T-helper 9 cell (primary cell): ENCODE measurements around the gene CTSL.

Experiments
- DNase-seq: peaks from one replicate; pipeline ENCODE4 v3.0.0-alpha.2; 2020
- total RNA-seq, 2 donors: gene quantifications; one replicate each; lab custom pipeline; 2026; lab: John Stamatoyannopoulos, UW

CTSL gene
- 5.8 to 188 reads per million in 2 donors for total RNA-seq

DNA sequence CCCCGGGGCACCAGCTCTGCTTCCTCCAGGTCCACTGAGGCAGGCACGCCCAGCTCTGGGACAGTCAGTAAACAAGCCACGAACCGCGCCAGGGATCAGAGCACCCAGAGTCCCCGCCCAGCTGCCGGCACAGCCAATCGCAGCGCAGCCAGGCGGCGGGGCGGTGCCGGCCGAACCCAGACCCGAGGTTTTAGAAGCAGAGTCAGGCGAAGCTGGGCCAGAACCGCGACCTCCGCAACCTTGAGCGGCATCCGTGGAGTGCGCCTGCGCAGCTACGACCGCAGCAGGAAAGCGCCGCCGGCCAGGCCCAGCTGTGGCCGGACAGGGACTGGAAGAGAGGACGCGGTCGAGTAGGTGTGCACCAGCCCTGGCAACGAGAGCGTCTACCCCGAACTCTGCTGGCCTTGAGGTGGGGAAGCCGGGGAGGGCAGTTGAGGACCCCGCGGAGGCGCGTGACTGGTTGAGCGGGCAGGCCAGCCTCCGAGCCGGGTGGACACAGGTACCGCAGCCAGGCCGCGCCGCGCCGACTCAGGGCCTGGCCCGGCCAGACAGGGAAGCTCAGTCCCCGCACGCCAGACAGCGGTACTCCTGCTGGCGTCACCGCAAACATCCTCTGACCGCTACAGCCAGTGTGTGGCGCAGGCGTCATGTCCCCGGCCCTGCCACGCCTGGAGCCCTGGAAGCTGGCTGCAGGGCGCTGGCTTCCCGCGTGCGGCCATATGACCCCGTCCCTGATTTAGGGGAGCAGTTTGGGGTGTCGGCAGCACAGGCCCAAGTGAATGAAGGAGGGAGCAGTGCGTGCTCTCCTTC lies at the start of gene CTSL:
TSS of gene CTSL (plus strand) at position 220 of the 810 bp plus-strand sequence. CDS start 1,485 bp downstream, outside the sequence.
- DNase-seq: peak; percentile 21

DNA sequence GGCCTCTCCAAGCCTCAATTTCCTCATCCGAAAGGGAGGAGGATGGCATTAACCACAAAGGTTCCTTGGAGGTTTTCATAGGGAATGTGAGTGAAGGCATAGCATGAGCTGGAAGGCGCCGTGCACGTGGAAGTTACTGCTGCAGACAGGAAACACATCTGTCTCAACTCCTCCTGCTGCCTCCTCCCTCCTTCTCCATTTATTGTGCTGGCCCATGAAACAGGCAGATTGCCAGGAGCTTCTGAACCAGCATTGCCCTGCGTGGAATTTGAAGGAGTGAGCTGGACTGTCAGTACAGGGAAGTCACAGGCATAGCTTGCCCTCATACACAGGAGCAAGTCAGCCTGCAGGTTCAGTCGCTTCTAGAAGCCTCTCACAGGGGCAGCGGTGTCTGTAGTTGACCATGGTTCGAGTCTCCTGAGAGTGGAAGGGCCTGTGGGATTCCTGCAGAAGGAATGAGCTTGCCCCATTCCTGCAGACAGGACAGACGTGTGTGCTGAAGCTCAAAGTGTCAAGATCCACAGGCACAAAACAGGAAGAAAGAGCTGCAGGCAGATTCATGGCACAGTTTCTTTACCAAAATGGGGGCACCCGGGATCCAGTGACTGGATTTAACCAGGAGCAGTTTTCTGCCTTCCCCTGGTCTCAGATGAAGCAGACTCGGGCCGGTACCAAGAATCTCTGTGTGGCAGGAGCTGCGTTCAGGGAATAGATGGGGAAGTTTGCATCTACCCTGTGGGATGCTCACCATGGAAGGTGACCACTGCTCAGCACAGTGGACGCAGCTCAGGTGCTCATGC lies 48.7 kb upstream of the CTSL start:
- DNase-seq: no peak

DNA sequence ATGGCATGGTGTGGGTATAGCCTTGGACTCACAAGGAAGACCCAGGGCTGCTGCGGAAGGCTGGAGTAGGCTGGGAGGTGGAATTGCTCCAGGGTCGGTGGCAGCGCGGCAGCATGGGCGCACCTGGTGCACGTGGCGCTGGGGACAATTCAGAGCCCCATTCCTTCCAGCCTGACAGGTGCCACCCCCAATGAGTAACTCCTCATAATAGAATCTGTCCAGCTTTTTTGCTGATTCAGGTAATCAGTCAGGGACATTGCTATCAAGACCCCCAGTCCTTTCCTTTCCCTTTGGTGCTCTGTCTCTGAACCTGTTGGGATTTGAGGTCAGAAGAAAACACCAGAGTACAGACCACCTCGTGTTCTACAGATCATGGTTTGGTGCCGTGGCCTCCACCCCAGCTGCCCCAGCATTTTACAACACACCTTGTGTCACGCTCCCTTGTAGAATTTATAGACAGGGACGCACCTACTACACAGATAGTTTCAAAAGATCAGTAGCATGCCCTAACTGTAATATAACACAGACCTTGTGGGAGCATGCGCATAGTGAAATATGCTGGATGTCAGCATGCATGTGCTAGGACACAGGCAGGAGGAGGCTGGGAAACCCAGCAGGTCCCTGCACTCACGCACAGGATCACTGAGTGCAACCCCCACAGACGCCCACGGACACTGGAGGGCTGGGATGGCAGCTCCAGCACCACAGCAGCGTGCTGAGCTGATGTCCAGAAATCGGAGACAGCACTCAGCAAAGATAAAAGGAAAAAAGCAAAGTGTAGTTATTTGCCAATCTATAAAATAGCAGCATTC lies 47.9 kb upstream of the CTSL start:
- DNase-seq: no peak

DNA sequence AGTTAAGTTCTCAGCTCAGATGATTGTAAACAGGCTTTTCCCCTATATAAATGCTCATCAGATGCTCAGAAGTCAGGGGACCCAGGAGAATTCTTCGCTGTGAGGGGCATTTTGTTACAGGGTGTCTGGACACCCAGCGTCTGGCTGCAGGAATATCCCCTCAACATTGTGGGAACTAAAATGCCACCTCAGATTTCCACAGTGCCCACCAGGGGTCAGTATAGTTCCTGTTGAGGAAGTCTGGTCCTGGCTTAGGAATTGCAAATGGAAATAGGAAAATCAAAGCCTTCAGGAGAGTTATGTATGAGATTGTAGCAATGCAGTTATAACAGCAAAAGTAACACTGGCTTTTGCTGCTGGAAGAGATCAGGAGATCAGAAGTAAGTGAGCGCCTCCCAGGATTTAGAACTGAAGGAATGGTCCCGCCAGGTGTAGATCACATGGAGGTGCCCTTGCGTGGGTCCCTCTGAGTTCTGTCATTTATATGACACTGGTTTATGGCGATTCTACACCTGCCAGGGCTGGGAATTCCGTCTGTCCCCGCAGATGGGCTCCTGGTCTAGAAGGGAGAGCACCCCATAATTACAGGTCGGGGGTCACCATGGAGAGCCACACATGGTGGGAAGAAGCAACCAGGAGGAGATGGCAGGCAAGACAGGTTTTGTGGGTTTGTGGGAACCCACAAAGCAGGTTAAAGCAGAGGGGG lies 47.1 kb upstream of the CTSL start:
- peak; percentile 11 for DNase-seq

DNA sequence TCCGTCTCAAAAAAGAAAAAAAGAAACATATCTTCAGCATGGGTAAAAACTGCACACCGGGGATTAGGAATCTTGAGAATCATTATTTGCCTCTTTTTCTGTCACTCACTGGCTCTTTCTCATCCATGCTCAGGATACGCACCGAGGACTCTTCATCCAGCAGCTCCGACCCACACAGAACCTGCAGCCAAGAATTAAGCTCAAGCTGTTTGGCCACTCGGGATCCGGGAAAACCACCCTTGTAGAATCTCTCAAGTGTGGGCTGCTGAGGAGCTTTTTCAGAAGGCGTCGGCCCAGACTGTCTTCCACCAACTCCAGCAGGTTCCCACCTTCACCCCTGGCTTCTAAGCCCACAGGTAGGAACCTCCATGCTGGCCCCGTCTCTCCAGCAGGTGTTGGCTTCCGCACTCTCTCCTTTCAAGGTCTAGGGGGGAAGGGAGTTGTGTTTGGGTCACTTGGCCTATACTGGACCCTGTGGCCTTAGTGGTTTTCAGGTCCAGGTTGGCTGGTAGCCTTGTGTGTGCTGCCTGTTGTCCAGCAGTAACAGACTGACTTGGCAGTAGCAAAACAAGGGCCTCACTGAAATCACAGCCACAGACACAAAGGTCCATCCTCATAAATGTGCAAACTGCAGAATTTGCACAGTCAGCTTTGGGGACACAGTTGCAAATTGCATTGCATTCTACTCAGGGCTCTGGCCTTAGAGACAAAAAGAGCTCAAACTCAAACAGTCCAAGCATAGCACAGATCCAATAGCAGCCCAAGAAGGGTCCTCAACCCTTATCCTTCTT lies 44.5 kb upstream of the CTSL start:
- no peak for DNase-seq

DNA sequence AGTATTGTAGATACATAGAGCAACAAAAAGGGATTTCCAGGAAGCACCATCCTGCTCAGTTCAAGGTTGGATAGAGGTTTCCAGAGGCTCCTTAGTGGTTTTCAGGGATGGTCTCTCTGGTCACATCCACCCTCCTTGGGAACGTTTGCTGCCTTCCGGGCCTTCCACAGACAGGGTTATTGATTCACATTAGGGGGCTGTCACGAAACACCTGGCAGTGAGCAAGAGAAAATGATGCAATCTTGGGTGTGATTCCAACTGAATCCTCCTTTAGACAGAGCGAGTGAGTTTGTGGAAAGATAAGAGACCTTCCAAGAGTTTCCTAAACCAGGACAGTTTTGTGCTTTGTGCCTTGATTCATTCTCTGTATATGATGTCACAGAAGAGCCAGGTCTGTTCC lies 43.8 kb upstream of the CTSL start:
- no peak for DNase-seq

DNA sequence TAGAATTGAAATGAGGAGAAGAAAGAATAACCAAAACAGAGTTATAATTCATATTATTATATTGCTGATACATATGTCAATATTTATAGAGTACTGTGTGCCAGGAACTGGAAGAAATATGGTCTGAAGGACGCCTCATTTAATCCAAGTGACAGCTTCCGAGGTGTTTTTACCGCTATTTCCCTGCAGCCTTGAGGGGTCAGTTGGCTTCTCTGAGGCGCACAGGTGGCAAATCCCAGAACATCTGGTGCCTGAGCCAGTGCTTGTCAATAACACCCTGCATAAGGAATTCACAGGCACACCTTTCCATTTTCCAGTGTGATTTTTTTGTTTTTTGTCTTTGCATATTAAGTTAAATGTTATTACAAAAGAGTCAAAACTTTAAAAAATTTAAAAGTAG lies 43.3 kb upstream of the CTSL start:
- DNase-seq: no peak

DNA sequence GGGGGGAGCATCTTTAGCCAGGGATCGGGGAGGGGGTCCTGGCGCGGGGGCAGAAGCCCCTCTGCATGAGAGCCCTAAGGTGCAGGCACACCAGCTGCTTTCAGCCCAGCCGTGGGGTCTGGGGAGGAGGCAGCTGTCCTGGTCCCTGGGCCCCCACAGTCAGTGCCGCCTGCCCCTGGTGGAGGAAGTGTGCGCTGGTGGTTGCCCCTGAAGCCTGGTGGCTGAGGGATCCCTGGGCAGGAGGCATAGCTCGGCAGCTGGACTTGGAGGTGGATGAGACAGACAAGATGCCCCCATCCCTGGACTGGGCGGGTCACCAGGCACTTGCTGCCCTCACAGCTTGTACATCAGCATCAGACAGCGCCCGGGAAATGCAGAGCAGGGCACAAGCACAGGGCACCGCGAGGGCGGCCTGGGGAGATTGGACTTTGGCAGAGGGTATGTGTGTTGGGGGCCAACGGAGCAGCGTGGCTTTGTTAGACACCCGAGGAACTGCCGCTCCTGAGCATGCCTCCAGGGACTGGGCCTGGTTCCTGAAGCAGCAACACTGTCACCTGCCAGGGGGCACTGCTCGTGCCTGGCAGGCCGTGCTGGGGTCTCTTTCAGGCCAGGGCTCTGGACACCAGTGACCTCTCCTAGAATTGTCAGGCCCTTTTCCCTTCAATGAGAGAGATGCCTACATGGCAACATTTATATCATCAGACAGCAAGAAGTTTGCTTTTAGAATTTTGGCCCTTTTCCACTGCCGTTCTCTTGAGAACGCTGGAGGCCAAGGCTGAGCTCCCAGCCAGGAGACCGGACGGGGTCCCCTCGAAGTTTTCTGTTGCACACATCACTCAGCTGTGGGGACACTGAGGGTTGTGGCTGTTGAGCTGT lies 41.9 kb upstream of the CTSL start:
- no peak for DNase-seq

DNA sequence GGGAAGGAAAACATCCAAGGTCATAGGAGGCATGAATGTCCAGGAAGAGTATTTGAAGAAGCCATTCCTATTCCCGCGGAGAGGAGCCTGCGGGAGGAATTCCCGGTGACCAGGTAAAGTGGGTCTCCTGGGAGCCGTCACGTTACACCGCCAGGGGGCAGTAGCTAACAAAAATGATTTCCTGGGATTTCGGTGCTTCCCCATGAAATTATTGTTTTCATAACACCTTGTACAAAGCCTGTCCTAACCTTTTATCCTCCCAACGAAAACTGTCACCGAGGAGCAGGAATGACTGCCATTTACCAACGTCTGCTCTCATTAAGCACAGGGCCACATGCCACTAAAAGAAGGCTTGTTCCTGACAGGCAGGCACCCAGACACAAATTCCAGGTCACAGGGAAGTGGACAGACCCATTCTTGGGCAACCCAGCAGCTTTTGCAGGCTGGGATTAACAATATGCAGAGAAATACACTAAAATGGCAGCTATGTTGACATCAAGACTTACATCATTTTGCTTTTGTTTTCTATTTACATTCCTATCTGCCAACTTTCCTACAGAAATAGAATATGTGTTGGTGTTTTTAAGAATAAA lies 41.2 kb upstream of the CTSL start:
- DNase-seq: no peak

DNA sequence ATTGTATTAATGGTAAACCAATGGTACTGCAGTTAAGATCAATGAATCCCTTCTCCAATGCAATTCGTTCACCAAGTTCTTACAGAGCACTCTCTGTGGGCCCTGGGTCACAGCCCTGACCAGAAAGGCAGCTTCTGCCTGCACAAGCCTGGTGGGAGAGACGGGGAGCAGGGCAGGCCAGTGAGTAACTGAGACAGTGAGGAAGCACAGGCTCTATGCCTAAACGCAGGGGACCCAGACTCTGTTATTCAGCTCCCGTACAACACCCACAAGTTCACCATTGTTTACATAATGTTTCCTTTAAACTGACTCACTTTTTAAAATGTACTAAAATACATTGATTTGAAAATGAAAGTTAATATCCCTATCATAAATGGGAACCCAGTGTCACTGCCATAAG lies 40.5 kb upstream of the CTSL start:
- no peak for DNase-seq

DNA sequence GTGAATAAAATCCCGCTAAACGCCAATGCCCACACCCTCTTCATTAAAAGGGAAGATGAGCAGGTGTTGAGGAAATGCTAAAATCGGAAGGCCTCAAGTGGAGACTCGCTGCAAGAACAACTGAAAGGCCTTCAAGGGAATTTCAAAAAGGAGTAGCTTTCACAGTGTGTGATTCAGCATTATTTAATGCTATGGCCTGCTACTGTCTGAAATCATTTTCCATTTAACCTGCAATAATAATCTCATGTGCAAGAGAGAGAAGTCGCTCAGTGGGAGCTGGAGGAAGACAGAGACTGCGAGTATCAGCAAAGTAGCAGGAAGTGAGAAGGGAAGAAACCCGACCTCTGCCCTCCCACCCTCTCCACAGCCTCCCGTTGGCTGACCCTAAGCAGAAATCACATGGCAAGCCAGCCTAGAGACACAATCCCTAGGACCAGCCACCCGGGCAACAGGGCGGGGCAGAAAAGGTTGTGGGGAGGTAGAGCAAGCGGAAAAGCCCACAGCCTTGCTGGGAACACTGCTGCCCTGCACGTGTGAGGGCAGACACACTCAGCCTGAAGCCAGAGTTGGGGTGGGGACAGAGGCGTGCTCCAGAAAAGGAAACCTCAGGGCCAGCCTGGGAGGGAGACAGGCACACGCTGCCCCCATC lies 39.9 kb upstream of the CTSL start:
- DNase-seq: no peak

DNA sequence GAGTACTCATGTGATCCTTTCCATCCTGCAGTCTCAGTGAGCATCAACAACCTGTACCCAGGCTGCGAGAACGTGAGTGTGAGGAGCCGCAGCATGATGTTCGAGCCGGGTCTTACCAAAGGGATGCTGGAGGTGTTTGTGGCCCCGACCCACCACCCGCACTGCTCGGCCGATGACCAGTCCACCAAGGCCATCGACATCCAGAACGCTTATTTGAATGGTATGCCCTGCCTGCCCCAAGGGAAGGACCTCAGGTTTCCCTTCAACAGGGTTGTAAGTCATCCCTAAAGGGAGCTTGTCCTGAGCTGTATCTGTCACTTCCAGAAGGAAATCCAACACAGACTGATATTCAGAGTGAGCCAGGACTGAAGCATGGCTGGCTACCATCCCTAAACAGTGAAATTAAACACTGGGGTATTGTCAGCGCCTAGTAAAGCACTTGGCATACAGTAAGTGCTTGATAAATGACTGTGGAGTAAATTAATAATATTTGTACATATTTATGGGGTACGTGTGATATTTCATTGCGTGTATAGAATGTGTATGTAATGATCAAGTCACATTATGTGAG lies 39.3 kb upstream of the CTSL start:
- DNase-seq: no peak

DNA sequence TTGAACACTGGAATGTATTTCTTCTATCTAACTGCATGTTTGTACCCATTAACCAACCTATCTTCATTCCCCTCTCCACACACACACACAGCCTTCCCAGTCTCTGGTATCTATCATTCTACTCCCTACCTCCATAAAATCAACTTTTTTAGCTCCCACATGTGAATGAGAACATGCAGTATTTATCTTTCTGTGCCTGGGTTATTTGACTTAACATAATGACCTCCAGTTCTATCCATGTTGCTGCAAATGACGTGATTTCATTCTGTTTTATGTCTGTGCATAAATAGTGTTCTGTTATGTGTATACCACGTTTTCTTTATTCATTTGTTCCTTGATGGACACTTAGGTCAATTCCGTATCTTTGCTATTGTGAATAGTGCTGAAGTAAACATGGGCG lies 38.7 kb upstream of the CTSL start:
- DNase-seq: no peak

DNA sequence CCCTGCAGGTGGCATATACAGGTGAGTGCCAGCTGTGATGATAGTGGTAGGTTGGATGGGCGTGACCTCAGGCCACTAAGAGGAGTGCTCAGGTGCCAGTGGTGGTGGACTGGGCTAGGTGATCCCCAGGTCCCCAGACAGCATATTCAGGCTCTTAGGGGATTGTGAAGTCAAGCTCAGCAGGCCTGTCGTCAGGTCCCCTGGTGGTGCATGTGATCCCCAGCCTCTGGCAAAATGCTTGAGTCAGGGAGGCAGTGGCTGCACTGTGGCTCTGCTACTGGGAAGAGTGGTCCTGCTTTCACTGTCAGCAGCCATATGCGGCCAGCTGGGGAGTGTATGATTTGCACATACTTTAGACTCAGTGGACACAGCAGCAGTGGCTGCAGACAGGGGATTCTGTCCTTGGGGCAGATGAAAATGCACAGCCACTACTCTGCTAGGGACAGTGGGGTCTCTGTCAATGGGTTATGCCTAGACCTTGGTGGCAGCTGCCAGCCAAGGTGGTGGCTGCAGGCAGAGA lies 31.6 kb upstream of the CTSL start:
- no peak for DNase-seq

DNA sequence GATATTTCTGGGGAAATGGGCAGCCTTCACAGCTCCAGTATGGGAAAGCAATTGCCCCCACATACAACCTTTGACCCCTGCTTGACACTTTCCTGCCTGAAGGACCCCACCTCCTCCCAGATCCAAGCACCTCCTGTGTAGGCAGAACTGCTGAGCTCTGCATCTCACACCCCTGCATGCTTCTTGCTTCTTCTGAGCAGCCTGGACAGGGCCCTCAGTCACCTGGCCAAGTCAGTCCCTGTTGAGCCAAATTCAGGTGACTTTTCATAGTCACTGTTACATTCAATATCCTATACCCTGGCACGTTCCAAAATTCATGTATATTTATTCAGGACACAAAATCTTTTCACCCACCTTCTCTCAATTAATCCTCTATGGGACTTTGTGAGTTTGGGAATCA lies 30.4 kb upstream of the CTSL start:
- no peak for DNase-seq

DNA sequence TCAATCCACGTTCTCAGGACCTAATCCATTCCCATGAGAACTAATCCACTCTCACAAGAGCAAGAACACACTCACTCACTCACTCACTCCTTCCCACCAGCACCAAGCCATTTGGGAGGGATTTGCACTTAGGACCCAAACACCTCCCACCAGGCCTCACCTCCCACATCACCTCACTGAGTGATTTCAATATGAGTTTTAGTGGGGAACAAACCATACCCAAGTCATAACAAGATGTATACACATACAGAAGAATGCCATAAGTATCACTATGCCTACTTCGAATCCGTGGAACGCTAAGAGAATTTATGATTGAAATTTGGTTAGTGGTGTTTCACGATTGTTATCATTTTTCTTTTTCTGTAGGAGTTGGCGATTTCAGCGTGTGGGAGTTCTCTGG lies 29.3 kb upstream of the CTSL start:
- no peak for DNase-seq

DNA sequence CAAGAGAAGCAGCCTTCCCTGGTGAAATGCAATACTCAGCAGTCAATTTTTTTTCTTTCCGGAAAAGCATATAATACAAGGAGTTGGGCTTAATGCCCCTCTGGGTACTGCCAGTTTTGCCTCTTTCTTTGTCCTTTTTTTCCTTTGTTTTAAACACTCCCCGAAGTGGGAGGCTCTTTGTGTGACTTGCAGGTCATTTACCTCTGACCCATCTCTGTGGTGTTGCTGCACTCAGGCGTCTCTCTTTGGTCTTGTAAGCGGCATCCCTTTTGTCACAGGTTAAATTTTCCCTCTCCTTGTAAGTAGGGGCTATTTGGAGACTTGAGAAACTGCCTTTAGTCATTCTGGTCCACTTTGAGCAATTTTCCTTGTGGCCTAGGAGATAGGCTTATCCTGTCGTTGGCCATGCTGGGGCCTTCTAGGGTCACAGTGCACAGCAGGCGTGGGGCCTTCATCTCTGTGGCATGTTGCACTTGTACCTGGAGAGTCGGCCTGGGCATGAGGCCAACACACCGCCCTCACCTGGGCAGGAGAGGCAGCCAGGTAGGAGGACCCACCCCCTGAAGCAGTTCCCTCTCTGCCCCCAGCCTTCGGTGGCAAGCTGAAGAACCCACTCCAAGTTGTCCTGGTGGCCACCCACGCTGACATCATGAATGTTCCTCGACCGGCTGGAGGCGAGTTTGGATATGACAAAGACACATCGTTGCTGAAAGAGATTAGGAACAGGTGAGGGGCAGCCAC lies 27.7 kb upstream of the CTSL start:
- DNase-seq: no peak

DNA sequence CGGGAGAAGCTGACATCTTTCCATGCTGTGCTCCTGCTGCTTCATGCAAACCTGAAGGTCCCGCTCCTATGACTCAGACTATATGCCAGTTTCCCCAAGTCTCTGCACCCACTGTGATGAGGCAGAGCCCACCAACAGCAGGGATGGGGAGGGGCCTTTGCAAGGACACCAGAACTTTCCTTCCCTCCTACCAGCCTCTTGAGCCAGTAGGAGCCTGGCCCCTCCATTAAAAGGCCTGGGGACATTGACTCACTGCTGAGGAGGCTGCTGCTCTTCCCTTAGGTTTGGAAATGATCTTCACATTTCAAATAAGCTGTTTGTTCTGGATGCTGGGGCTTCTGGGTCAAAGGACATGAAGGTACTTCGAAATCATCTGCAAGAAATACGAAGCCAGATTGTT lies 26.1 kb upstream of the CTSL start:
- no peak for DNase-seq
